RWPE2 (cell line): ENCODE measurements around the gene MEIS1.

Experiments
- ATAC-seq: fragments of 200-7000 bp; cut with Tn5 transposase; 3 replicates; pipeline ENCODE4 v1.9.1; 2021; ENCODE audit warnings: low read depth
- DNase-seq: peaks from one replicate; pipeline ENCODE4 v3.0.0-alpha.2; 2020; ENCODE audit warnings: low spot score
- H3K27ac ChIP-seq: fragments of 450-650 bp; 2 replicates; pipeline ENCODE4 v1.5.1; 2017; ENCODE audit warnings: mild to moderate bottlenecking; ENCODE audit not compliant: poor library complexity, severe bottlenecking
- H3K27me3 ChIP-seq: fragments of 250-450 bp; sonication (Bioruptor Pico); 2 replicates; pipeline ENCODE4 v1.5.1; 2021; ENCODE audit warnings: mild to moderate bottlenecking, moderate library complexity; ENCODE audit not compliant: insufficient read depth, poor library complexity, severe bottlenecking
- H3K36me3 ChIP-seq: fragments of 250-450 bp; sonication (Bioruptor Pico); 2 replicates; pipeline ENCODE4 v1.5.1; 2020; ENCODE audit warnings: low read depth, mild to moderate bottlenecking, moderate library complexity
- H3K4me1 ChIP-seq: fragments of 250-450 bp; sonication (Bioruptor Pico); 2 replicates; pipeline ENCODE4 v1.5.1; 2021; ENCODE audit warnings: mild to moderate bottlenecking, moderate library complexity; ENCODE audit not compliant: insufficient read depth, poor library complexity, severe bottlenecking
- H3K4me3 ChIP-seq: fragments of 250-450 bp; sonication (Bioruptor Pico); 2 replicates; pipeline ENCODE4 v1.5.1; 2021; ENCODE audit warnings: mild to moderate bottlenecking, moderate library complexity; ENCODE audit not compliant: severe bottlenecking
- H3K9me3 ChIP-seq: fragments of 250-450 bp; sonication (Bioruptor Pico); 2 replicates; pipeline ENCODE4 v1.5.1; 2021; ENCODE audit warnings: mild to moderate bottlenecking, moderate library complexity; ENCODE audit not compliant: severe bottlenecking
- CTCF ChIP-seq: fragments of 450-650 bp; IDR thresholded peaks from one replicate; pipeline ENCODE4 v1.5.1; 2017; ENCODE audit warnings: mild to moderate bottlenecking, moderate library complexity; ENCODE audit not compliant: poor library complexity, severe bottlenecking

MEIS1 gene

GRCh38 chr2:66575625-66576310 lies 140.8 kb downstream of the MEIS1 start:
- TF ChIP-seq CTCF, result peak; percentile 54
- peak overlapping the region; percentile 62 for H3K4me3 ChIP-seq
- DNase-seq (peak; percentile 62), ATAC-seq (peak; percentile 43)
- H3K27ac ChIP-seq, result peak overlapping the region; percentile 45
- H3K27me3 ChIP-seq, result peaks cover 13% of the 10 kb centered on the region
- H3K4me1 ChIP-seq, result peaks cover 6% of the 10 kb centered on the region
- no peaks in the 10 kb centered on the region for H3K36me3 ChIP-seq
- H3K9me3 ChIP-seq, result no peaks in the 10 kb centered on the region

DNA sequence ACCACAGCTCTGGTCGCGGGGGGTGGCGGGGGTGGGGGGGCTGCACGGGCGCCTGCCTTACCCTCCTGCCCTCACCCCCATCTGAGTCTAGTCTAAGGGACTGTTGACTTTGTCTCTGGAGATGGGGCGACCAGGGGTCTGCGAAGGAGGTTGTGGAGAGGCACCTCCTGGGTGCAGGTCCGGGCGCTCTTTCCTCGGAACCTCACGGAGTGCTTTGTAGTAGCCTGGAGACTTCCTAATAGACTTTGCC lies 141.3 kb downstream of the MEIS1 start:
- no peaks in the 10 kb centered on the region for H3K36me3 ChIP-seq
- H3K4me3 ChIP-seq, result peak overlapping the region; percentile 62
- H3K27me3 ChIP-seq, result peaks cover 17% of the 10 kb centered on the region
- ATAC-seq (peak; percentile 32), DNase-seq (no peak)
- TF ChIP-seq CTCF, result no peak
- H3K4me1 ChIP-seq, result peaks cover 10% of the 10 kb centered on the region
- peak overlapping the region; percentile 45 for H3K27ac ChIP-seq
- H3K9me3 ChIP-seq, result no peaks in the 10 kb centered on the region

GRCh38 chr2:66576561-66577320 lies 141.8 kb downstream of the MEIS1 start:
- ATAC-seq, result peak; percentile 63
- Histone ChIP-seq H3K27me3 (peaks cover 23% of the 10 kb centered on the region), H3K4me1 (peaks cover 10% of the 10 kb centered on the region), H3K9me3 (no peaks in the 10 kb centered on the region), H3K4me3 (peak overlapping the region; percentile 26), H3K27ac (peak overlapping the region; percentile 45), H3K36me3 (no peaks in the 10 kb centered on the region)
- no peak for DNase-seq
- no peak for TF ChIP-seq CTCF

DNA sequence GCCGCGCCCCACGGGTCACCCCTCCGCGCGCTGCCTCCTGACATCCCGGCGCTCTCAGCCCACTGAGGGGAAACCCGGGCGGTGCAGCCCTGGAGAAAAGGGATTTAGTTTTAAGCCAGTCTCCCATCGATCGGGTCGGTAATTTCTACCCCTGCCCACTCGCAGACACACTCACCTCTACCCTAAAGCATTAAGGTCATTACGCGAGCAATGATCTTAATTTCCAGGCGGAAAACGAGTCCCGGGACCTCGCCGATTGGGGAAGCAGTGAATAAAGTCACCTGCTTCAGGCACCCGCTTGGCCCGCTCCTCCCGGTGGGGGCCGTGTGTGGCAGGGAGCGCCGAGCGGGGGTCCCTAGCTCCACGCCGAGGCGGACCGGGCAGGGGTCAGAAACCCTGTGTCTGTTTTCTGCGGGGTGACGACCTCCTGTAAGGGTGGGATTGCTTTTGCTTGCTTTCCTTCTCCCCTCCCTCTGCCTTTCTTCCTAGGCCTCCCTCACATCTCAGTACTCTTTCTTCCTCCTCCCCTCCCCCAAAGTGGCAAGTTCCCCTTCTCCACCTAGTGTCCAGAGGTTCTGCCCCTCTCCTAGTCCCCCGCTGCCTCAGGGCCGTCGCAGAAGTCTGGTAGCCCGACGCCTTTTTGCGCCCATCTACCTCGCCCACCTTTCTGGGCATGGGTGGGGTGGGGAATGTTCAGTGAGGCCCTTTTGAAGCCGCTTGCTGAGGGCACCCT lies 142.6 kb downstream of the MEIS1 start:
- H3K36me3 ChIP-seq, result no peaks in the 10 kb centered on the region
- H3K4me1 ChIP-seq, result peaks cover 10% of the 10 kb centered on the region
- DNase-seq (no peak), ATAC-seq (no peak)
- no peak overlapping the region for H3K27ac ChIP-seq
- H3K9me3 ChIP-seq, result no peaks in the 10 kb centered on the region
- peaks cover 25% of the 10 kb centered on the region for H3K27me3 ChIP-seq
- H3K4me3 ChIP-seq, result peak overlapping the region; percentile 26
- no peak for TF ChIP-seq CTCF
